ENCODE measurements around the gene TJP2.

DNA sequence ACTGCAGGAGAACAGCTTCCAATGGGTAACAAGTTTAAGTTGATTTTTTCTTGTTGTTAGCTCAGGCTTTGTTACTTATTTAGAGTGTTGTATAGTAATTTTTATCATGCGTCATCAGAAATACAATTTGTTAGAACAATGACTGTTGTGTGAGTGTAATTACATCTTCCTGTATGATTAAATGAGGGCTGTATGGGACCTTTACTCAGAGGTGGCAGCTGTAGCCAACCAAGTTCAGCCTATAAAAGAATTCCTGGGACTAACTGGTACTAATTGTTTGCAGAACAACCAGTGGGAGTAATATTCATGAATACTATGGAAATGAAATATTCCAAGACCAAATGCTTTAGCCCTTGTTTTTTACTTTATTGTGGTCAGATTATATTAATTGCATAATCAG is 30.8 kb upstream of the TJP2 start:
- TF ChIP-seq YY1 (IDR thresholded peaks at IDR 0.05; ENCODE audit: insufficient read depth, insufficient read length) = no peak
- TF ChIP-seq SUZ12 (IDR thresholded peaks at IDR 0.05; ENCODE audit: extremely low read depth, insufficient read depth, insufficient read length) = no peak

Data from NT2/D1 (cell line).